Endothelial cell of umbilical vein (primary cell): ENCODE results near the gene CDIP1. TPM values are rescaled to one million over a fixed set of nuclear protein-coding genes. Genes with fewer than 3 reads are reported as not detected.

ENCODE experiments used
- BruUV-seq: library from RNA; stranded (reverse); fragments of 400-500 nt; replicated peaks from 2 replicates; lab custom pipeline; 2021; lab: Mats Ljungman, UMichigan
- CTCF ChIA-PET: fragments of 300-600, 350-600 bp; sonication (Branson Sonifier 250); formaldehyde crosslinking; loops from one replicate; lab custom pipeline; 2021; ENCODE audit warnings: antibody characterized with exemption, inconsistent platforms; lab: Charles Lee
- POLR2A ChIA-PET: fragments of 300-600, 350-600 bp; sonication (Branson Sonifier 250); formaldehyde crosslinking; loops from one replicate; lab custom pipeline; 2021; ENCODE audit warnings: antibody characterized with exemption, inconsistent platforms; lab: Charles Lee
- DNase-seq: peaks from one replicate; pipeline ENCODE4 v3.0.0-alpha.2; 2011; ENCODE audit warnings: low read depth, low spot score
- FAIRE-seq: peaks from 2 replicates; lab custom pipeline; 2011; peaks lifted over from hg19 to GRCh38; lab: Jason Lieb, UNC
- H2AFZ ChIP-seq: 2 replicates; pipeline ENCODE4 v1.6.0; 2012; ENCODE audit warnings: low read depth, low read length, control low read depth, inconsistent platforms
- H3K27ac ChIP-seq: 2 replicates; pipeline ENCODE4 v1.5.1; 2011; ENCODE audit warnings: low read depth, mild to moderate bottlenecking, control low read depth, low read length, moderate library complexity; ENCODE audit not compliant: insufficient read depth
- H3K27me3 ChIP-seq, 2 experiments: 2 replicates each; pipeline versions ENCODE4 v1.6.0 to v1.6.1; 2011; ENCODE audit warnings: low read length in 2 of 2, mixed read lengths in 1 of 2; ENCODE audit not compliant: control insufficient read depth in 2 of 2, insufficient read depth in 2 of 2
- H3K36me3 ChIP-seq, 2 experiments: 2 replicates in 1 of 2; 3 replicates in 1 of 2; pipeline ENCODE4 v1.5.1; 2011; ENCODE audit warnings: low read length in 2 of 2, mild to moderate bottlenecking in 1 of 2, moderate library complexity in 1 of 2; ENCODE audit not compliant: control insufficient read depth in 2 of 2, insufficient read depth in 2 of 2; ENCODE audit errors: extremely low read depth in 1 of 2
- H3K4me1 ChIP-seq: 3 replicates; pipeline ENCODE4 v1.5.1; 2011; ENCODE audit warnings: mild to moderate bottlenecking, low read length; ENCODE audit not compliant: control insufficient read depth, insufficient read depth; ENCODE audit errors: extremely low read depth
- H3K4me2 ChIP-seq: 2 replicates; pipeline ENCODE4 v1.6.1; 2011; ENCODE audit warnings: low read length, control low read depth, mixed read lengths; ENCODE audit not compliant: insufficient read depth
- H3K4me3 ChIP-seq, 3 experiments: fragments of 200-600 bp in 1 of 3; sonication (generic), shearing (Covaris generic) in 1 of 3; replicated peaks in 1 of 3; 2 replicates each; pipeline ENCODE4 v1.5.1; 2011 to 2016; ENCODE audit warnings: control low read depth in 3 of 3, low read length in 3 of 3, mild to moderate bottlenecking in 2 of 3, inconsistent platforms in 1 of 3, low read depth in 1 of 3, moderate library complexity in 1 of 3; ENCODE audit not compliant: insufficient read depth in 1 of 3
- H3K79me2 ChIP-seq: 2 replicates; pipeline ENCODE4 v1.6.0; 2012; ENCODE audit warnings: low read length, inconsistent platforms; ENCODE audit not compliant: control insufficient read depth, insufficient read depth
- H3K9ac ChIP-seq: replicated peaks from 2 replicates; pipeline ENCODE3; 2011; ENCODE audit warnings: low read length, control low read depth; ENCODE audit not compliant: insufficient read depth; ENCODE audit errors: extremely low read depth
- H3K9me1 ChIP-seq: replicated peaks from 3 replicates; pipeline ENCODE4 v1.6.0; 2011; ENCODE audit warnings: mild to moderate bottlenecking, low read length; ENCODE audit not compliant: control insufficient read depth, insufficient read depth; ENCODE audit errors: extremely low read depth
- H3K9me3 ChIP-seq: replicated peaks from 2 replicates; pipeline ENCODE4 v1.5.1; 2012; ENCODE audit warnings: low read length, inconsistent platforms; ENCODE audit not compliant: control insufficient read depth, insufficient read depth
- H4K20me1 ChIP-seq: replicated peaks from 2 replicates; pipeline ENCODE3; 2011; ENCODE audit warnings: mild to moderate bottlenecking, low read length; ENCODE audit not compliant: control insufficient read depth, insufficient read depth; ENCODE audit errors: extremely low read depth
- CTCF ChIP-seq, 2 donors: IDR thresholded peaks; 1 replicate in 1 of 2; 2 replicates in 1 of 2; pipeline ENCODE4 v1.5.1; 2011; ENCODE audit warnings: low read length in 2 of 2, mild to moderate bottlenecking in 2 of 2, moderate library complexity in 2 of 2, control low read depth in 1 of 2, inconsistent platforms in 1 of 2, low read depth in 1 of 2; ENCODE audit not compliant: insufficient read depth in 1 of 2; ENCODE audit errors: extremely low read depth in 1 of 2
- EZH2 ChIP-seq: IDR thresholded peaks from 2 replicates; pipeline ENCODE4 v1.6.1; 2012; ENCODE audit warnings: borderline replicate concordance, low read depth, mild to moderate bottlenecking, moderate library complexity, low read length, inconsistent platforms; ENCODE audit not compliant: severe bottlenecking
- FOS ChIP-seq: IDR thresholded peaks from 2 replicates; pipeline ENCODE4 v1.6.1; 2011; ENCODE audit warnings: mild to moderate bottlenecking, low read length, moderate library complexity, borderline replicate concordance; ENCODE audit not compliant: insufficient read depth
- GATA2 ChIP-seq: IDR thresholded peaks from 2 replicates; pipeline ENCODE4 v1.7.0; 2011; ENCODE audit warnings: low read depth, mild to moderate bottlenecking, moderate library complexity, mixed read lengths, low read length; ENCODE audit not compliant: insufficient read length, insufficient read depth
- JUN ChIP-seq: IDR thresholded peaks from 2 replicates; pipeline ENCODE4 v1.6.1; 2011; ENCODE audit warnings: borderline replicate concordance, low read depth; ENCODE audit not compliant: insufficient read length, insufficient read depth
- MAX ChIP-seq: IDR thresholded peaks from 2 replicates; pipeline ENCODE4 v1.6.1; 2011; ENCODE audit not compliant: insufficient read depth, insufficient read length
- MYC ChIP-seq: IDR thresholded peaks from one replicate; pipeline ENCODE4 v1.6.1; 2011; ENCODE audit warnings: mild to moderate bottlenecking, low read depth, low read length
- POLR2A ChIP-seq: IDR thresholded peaks from 2 replicates; pipeline ENCODE4 v1.6.1; 2012; ENCODE audit warnings: low read depth, mild to moderate bottlenecking, control low read depth, low read length
- POLR2AphosphoS5 ChIP-seq: IDR thresholded peaks from 2 replicates; pipeline ENCODE4 v1.6.1; 2012; ENCODE audit warnings: low read depth, mild to moderate bottlenecking, control low read depth, low read length, moderate library complexity; ENCODE audit not compliant: insufficient read depth
- dilution Hi-C: fragments of 300-500 bp; cut with MboI; formaldehyde crosslinking; loops from one replicate; pipeline ENCODE4 v1.15.0; 2019; ENCODE audit warnings: low sequenced_read_pairs; ENCODE audit not compliant: extremely low pct_ligation_motif_present
- intact Hi-C: fragments of 100-400 bp; cut with micrococcal nuclease; formaldehyde crosslinking; loops from one replicate; pipeline ENCODE4 v1.10.0; 2022
- polyA plus RNA-seq, 4 experiments: library from polyadenylated mRNA; depleted of rRNA in 3 of 4; stranded (reverse) in 3 of 4; unstranded in 1 of 4; fragments of >200 nt; gene quantifications; 2 replicates each; pipeline versions ENCODE4 v1.2.1 to v1.2.3, GENCODE V29; 2011 to 2012; ENCODE audit warnings: missing spikeins in 1 of 4
- total RNA-seq: library from RNA; stranded (reverse); gene quantifications from 2 replicates; pipeline ENCODE4 v1.2.3, GENCODE V29; 2021

The CDIP1 gene
- total and polyA plus RNA-seq, 2 donors (not counting 3 experiments of a cell fraction or from before 2014, with no cell fraction given): 33.9 to 37.4 TPM

DNA sequence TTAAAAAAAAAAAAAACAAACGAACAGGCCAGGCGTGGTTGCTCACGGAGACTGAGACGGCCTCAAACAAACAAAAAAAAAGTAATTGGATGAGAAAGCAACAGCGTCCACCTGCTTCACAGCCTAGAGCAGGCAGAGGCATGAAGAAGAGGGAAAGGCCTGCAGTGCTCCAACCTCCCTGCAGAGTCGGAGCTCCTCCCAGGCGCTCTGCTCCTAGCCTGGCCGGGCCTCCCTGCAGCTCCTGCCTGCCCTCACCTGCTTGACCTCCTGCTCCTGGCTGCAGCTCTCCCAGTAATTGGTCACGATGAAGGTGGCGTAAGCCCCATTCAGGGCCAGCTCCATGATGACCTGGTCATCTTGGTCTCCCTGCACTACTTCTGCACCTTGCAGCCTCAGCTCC, 69.6 kb downstream of the CDIP1 start:
- no peak for DNase-seq
- Histone ChIP-seq H3K4me3 (no peak overlapping the region), H3K4me2 (no peak overlapping the region), H3K4me1 (peaks cover 3% of the 10 kb centered on the region), H3K9ac (no peak overlapping the region), H3K9me1 (no peaks in the 10 kb centered on the region), H3K27me3 (no peaks in the 10 kb centered on the region), H3K9me3 (no peaks in the 10 kb centered on the region), H3K36me3 (peaks cover 4 to 21% of the 10 kb centered on the region in 2 experiments), H3K79me2 (peaks cover under 1% of the 10 kb centered on the region), H3K27ac (no peak overlapping the region), H4K20me1 (no peaks in the 10 kb centered on the region), H2AFZ (no peak overlapping the region)
- intact Hi-C loops (no loop called here), dilution Hi-C loops (no loop called here)
- CTCF ChIA-PET: interaction anchor here (0.7 to 1.2 kb wide), 2 partner anchors 80 to 221 kb away, joined by 3 read pairs; no protein-coding TSS in a partner anchor
- no peak for FAIRE-seq
- BruUV-seq: no TSS peak
- no peak for TF ChIP-seq JUN
- TF ChIP-seq CTCF (IDR thresholded peaks at IDR 0.05; ENCODE audit: extremely low read depth in 1 of 2, insufficient read depth in 1 of 2, low read depth in 1 of 2, low read length in 2 of 2): no peak
- TF ChIP-seq EZH2: no peak
- no peak for TF ChIP-seq POLR2A
- no peak for TF ChIP-seq MYC
- TF ChIP-seq POLR2AphosphoS5: no peak
- TF ChIP-seq GATA2: no peak
- TF ChIP-seq FOS: no peak
- no peak for TF ChIP-seq MAX
- POLR2A ChIA-PET: no interaction called here
